CD4-positive, alpha-beta T cell treated with Interleukin-6 for 4 hours (primary cell): Measurements from ENCODE around the gene ZNF597.

ENCODE experiments used
- DNase-seq: peaks from one replicate; pipeline ENCODE4 v3.0.0-alpha.2; 2020; ENCODE audit warnings: mixed read lengths

The ZNF597 gene

DNA sequence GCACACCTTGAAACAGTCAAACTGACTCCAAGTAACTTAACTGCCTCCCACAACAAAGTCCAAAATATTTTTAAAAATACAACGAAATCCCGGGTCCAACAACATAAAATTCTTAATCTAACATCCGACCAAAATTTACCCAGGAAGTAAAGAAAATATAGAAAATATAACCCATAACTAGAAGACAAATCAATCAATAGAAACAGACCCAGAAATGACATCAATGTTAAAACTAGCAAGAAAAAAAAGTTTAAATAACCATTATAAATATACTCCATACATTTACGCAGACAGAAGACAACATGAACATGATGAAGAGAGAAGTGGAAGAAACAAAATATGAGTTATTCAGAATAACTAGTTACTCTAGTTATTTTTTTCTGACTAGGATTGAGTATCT is 3.7 kb downstream of the ZNF597 start:
- DNase-seq = no peak

DNA sequence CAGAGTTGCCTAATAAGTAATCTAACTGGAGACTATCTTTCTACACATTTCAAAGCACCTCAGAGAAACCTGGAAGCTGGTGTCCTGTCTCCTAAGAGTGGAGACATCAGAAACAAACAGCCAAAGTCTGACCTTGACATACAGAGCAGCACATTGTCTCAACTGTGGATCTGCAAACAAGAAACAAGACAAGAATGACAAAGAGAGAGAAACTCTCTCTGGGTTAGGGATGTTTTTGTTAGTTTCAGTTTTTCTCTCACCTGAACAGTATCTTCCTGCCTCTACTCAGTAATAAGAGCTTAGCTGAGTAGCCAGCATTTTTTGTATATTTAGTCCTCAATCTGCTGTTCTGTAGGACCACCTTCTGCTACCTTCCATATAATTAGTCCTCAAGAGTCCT is 8.9 kb downstream of the ZNF597 start:
- DNase-seq = no peak

DNA sequence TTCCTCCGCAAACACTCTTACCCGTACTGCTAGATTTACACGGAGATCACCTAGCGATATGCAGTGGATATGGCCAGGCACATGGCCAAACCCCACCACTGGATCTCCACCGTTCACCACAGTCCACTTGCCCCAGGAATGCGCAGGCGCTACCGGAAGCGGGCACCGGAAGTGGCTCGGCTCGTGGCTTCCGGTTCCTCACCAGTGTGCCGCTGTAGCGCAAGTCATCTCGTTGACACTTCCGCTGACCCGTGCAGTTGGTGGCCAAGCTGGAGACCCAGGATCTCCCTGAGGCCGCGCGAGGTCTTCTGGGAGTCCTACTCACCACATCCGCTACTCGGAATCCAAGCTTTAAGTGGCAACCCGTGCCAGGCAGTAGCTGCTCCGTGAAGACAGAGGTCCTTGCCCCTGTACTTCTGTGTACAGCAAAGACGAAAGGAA is 11.5 kb downstream of the ZNF597 start:
- peak; percentile 47 for DNase-seq

DNA sequence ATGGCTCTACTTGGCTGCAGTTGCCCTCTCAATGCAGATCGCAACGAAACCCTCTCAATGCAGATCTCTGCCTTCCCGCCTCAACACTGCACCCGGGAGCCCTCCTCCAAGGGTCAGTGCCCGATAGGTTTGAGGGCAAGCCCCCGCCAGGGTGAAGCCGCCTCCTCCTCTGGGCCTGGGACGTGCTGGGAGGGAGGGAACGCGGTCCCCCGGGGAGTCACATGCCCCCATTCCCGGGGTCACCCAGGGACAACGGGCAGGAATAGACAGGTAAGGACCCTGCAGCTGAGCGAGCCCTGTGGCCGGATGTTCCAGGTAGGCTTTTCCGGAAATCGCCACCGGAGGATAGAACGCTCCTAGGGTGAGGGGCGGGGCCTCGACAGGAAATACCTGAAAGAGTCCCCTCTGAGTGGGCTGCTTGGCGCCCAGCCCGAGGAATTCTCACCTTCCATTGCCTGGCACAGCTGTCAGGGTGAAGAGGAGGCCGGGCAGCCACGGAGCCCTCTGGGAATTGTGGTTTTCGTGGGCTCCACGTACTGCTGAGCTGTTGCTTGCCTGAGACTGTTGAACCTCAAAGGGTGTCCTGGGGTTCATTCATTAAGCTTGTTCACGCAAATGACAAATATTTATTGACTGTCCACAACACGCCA is 29.4 kb downstream of the ZNF597 start:
- no peak for DNase-seq

DNA sequence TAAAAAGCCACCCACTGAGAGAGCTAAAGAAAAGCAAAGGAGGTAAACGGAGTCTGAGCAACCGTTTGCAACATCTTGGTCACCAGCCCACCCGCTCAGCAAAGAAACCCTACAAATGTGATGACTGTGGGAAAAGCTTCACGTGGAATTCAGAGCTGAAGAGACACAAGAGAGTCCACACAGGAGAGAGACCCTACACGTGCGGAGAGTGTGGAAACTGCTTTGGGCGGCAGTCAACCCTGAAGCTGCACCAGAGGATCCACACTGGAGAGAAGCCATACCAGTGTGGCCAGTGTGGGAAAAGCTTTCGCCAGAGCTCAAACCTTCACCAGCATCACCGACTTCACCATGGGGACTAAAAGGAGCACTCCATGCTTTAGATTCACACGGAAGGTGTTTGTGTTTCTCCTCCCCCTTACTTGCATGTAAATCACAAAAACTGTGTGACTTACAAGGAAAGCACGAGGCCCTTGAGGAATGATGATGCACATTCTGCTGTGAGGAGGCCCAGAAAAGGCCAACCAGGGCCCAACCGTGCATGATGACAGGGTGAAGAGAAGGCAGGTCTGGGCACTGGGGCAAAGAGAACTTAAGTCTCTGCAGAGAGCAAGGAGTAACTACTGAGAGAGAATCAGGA is 34.6 kb downstream of the ZNF597 start:
- no peak for DNase-seq

DNA sequence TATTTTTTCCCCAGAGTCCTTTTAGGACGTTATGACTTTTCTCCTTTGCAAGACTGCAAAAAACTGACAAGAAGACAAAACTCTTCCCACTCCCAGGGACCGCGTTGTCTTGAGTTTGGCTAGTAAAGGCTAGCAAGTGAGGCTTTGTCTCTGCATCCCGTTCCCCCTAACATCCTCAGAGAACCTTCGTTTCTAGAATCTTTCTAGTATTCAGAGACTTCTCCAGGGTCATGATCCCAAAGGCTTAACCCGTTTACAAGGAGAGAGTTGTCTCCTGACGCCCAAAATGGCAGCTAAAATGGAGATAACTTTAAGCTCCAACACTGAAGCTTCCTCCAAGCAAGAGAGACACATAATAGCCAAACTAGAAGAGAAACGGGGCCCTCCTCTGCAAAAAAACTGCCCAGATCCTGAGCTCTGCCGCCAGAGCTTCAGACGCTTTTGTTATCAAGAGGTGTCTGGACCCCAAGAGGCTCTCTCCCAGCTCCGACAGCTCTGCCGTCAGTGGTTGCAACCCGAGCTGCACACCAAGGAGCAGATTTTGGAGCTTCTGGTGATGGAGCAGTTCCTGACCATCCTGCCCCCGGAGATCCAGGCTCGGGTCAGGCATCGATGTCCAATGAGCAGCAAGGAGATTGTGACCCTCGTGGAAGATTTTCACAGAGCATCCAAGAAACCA is 41.4 kb downstream of the ZNF597 start:
- no peak for DNase-seq

DNA sequence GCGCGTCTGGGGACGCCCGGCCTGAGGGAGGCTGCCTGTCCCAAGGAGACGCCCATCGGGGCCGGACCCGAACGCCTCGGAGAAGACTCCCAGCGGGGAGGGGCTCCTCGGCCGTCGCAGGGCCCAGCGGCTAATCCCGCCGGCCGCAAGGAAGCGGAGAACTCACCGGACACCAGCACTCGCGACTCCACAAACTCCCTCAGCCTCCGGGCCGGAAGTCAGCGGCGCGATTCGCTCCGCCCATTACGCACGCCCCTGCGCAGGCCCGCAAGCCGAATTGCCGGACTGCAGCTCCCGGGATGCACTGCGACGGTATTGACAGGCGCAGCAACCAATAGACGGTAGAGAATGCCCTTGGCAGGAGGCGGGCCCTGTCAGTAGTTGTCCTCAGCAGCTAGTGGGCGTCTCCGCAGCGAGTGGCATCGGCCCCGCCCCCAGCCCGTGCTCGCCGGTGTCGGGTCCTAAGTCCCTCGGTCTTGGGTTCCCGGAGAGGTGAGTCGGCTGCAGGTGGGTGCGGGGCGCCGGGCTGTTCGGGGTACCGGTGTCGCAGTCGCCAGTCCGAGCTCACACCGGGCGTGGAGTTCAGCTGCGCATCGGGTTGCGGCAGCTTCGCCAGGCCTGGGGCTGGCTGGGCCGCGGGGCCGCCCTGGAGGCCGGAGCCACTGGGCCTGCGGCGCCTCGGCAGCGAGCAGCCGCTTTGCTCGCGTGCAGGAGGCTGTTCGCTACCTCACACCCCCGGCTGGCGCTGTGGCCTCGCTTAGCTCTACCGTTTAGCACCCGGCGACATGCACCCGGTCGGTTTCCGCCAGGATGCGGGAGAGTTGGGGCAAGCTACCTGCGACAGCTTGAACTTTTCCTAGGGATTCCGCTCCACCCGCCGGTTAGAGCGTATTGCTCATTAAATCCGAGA is 42.3 kb downstream of the ZNF597 start, which contains the start of the genes ZNF174 and ZSCAN32:
Gene ZNF174, plus strand, starts transcription at position 437 of the 910 bp plus-strand sequence. CDS start 790 bp downstream, outside the sequence.
Gene ZSCAN32, minus strand, starts transcription at position 226 of the 910 bp plus-strand sequence. CDS start 3,447 bp downstream, outside the sequence.
- peak; percentile 98 for DNase-seq

DNA sequence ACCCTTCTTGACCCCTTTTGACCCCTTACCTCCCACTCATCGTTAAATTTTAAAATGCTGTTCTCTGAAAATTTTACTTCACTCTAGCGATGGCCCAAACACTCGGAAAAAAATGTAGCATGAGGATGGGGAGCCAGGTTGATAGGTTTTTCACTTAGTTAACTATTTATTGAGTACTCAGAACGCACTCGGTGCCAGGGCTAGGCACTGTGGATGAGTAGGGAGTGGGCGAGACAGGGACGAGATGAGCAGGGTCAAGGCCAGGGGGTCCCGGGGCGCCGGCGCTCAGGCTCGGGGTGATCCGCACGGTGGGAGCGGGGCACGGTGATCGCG is 42.9 kb downstream of the ZNF597 start:
- DNase-seq = no peak

DNA sequence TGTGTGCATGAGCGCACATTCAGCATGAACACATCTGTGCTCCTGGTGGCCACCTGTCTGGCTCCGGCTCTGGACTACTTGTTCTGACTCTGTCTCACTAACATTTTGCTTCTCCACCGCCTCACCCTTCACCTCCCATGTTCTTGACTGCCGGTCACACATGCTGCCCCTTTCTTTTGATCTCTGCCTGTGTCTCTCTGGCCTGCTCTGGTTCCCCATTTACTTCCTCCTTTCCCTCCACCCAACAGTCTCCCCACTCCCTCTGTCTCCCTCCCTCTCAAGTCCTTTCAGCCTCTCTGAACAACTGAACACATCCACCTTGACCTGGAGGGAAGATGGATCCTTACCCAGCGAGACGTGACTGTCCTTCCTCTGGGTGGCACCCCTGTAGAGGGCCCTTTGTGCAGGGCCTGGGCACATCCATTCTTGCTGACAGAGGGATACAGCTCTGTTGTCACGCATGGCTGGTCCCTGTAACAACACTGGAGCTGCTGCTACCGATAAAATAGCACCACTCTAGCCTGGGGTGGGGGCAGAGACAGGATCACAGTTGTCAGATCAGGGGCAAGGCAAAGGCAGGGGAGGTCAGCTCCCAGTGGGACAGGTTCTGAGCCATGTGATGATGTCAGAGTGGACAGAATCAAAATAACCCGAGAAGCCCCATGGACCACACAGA is 53.5 kb downstream of the ZNF597 start:
- no peak for DNase-seq

DNA sequence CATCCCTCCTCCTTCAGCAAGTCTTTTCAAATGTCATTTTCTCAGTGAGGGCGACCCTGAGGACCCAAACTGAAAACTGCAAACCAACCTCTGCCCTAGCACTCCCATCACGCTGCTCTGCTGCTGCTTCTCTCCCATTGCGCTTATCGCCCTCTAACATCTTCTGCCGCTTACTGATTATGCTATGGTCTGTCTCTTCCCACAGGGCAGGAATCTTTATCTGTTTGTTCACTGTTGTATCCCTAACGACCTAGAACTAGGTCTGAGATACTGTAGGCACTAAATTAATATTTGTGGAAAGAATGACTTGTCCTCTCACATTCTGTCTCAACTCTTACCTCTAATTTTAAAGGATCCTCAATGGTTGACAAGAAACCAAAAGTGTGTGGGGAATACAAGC is 55.0 kb downstream of the ZNF597 start:
- no peak for DNase-seq

DNA sequence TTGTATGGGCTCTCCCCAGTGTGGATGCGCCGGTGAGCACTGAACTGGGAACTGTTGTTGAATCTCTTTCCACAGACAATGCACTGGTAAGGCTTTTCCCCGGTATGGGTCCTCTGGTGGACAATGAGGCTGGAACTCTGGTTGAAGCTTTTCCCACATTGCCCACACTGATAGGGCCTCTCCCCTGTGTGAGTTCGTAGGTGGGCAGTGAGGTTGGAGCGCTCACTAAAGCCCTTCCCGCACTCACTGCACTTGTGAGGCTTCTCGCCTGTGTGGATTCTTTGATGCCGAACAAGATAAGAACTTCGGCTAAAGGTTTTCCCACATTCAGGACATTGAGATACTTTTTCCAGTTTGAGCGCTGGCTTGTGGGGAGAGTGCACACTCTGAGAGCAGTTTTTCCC is 60.3 kb downstream of the ZNF597 start:
- no peak for DNase-seq
